H9 (cell line): ENCODE results near the gene FFAR3. TPM values are rescaled to one million over a fixed set of nuclear protein-coding genes. Genes with fewer than 3 reads are reported as not detected.

Source experiments
- DNase-seq: peaks from one replicate; pipeline ENCODE4 v3.0.0-alpha.2; 2017
- H2AFZ ChIP-seq: one replicate; pipeline ENCODE4 v1.6.1; 2013; ENCODE audit warnings: mild to moderate bottlenecking, low read length, control low read depth, moderate library complexity
- H2AK5ac ChIP-seq: 2 replicates; pipeline ENCODE4 v1.6.1; 2013; ENCODE audit warnings: low read length, control low read depth, mixed read lengths; ENCODE audit not compliant: insufficient read length
- H2BK120ac ChIP-seq: one replicate; pipeline ENCODE4 v1.6.1; 2013; ENCODE audit warnings: low read depth, mild to moderate bottlenecking, low read length, control low read depth, inconsistent platforms; ENCODE audit not compliant: poor library complexity, severe bottlenecking
- H2BK12ac ChIP-seq: 2 replicates; pipeline ENCODE4 v1.6.1; 2013; ENCODE audit warnings: low read length, control low read depth, mixed read lengths, low read depth; ENCODE audit not compliant: insufficient read length
- H2BK15ac ChIP-seq: 2 replicates; pipeline ENCODE4 v1.6.1; 2013; ENCODE audit warnings: low read depth, low read length, control low read depth
- H2BK20ac ChIP-seq: one replicate; pipeline ENCODE4 v1.6.1; 2013; ENCODE audit warnings: low read depth, mild to moderate bottlenecking, low read length, control low read depth, inconsistent platforms; ENCODE audit not compliant: poor library complexity, severe bottlenecking
- H2BK5ac ChIP-seq: 2 replicates; pipeline ENCODE4 v1.6.1; 2013; ENCODE audit warnings: low read length, control low read depth, mixed read lengths; ENCODE audit not compliant: insufficient read length
- H3K14ac ChIP-seq: 2 replicates; pipeline ENCODE4 v1.6.1; 2013; ENCODE audit warnings: low read length, control low read depth; ENCODE audit not compliant: insufficient read depth
- H3K18ac ChIP-seq: 2 replicates; pipeline ENCODE4 v1.6.1; 2013; ENCODE audit warnings: low read depth, mild to moderate bottlenecking, mixed read lengths, low read length, control low read depth; ENCODE audit not compliant: insufficient read length
- H3K23ac ChIP-seq: 2 replicates; pipeline ENCODE4 v1.6.1; 2013; ENCODE audit warnings: low read length, control low read depth, mixed read lengths, low read depth; ENCODE audit not compliant: insufficient read length
- H3K23me2 ChIP-seq: 2 replicates; pipeline ENCODE4 v1.6.1; 2013; ENCODE audit warnings: low read depth, mild to moderate bottlenecking, mixed read lengths, low read length, control low read depth; ENCODE audit not compliant: insufficient read length, poor library complexity, severe bottlenecking
- H3K27ac ChIP-seq: 2 replicates; pipeline ENCODE4 v1.5.1; 2013; ENCODE audit warnings: low read length, control low read depth, mixed read lengths, low read depth; ENCODE audit not compliant: insufficient read length
- H3K27me3 ChIP-seq: 2 replicates; pipeline ENCODE4 v1.6.1; 2013; ENCODE audit warnings: low read length, control low read depth, inconsistent platforms; ENCODE audit not compliant: insufficient read depth
- H3K4ac ChIP-seq: 2 replicates; pipeline ENCODE4 v1.6.1; 2013; ENCODE audit warnings: low read depth, mild to moderate bottlenecking, control low read depth, inconsistent platforms, low read length, moderate library complexity
- H3K4me1 ChIP-seq: 2 replicates; pipeline ENCODE4 v1.6.1; 2013; ENCODE audit warnings: low read length, control low read depth, inconsistent platforms; ENCODE audit not compliant: insufficient read depth
- H3K4me2 ChIP-seq: 2 replicates; pipeline ENCODE4 v1.6.1; 2013; ENCODE audit warnings: low read length, control low read depth, mixed read lengths; ENCODE audit not compliant: insufficient read length, insufficient read depth
- H3K56ac ChIP-seq: 2 replicates; pipeline ENCODE4 v1.6.1; 2013; ENCODE audit warnings: low read depth, mild to moderate bottlenecking, mixed read lengths, low read length, control low read depth; ENCODE audit not compliant: insufficient read length
- H3K79me1 ChIP-seq: 2 replicates; pipeline ENCODE4 v1.6.1; 2013; ENCODE audit warnings: low read depth, mild to moderate bottlenecking, moderate library complexity, low read length, control low read depth, inconsistent platforms; ENCODE audit not compliant: insufficient read depth, poor library complexity, severe bottlenecking
- H3K79me2 ChIP-seq: 2 replicates; pipeline ENCODE4 v1.6.1; 2013; ENCODE audit warnings: low read length, control low read depth, inconsistent platforms; ENCODE audit not compliant: insufficient read depth
- H3K9ac ChIP-seq: 2 replicates; pipeline ENCODE4 v1.6.1; 2013; ENCODE audit warnings: low read length, control low read depth, mixed read lengths; ENCODE audit not compliant: insufficient read length; ENCODE audit errors: extremely low read depth
- H3K9me3 ChIP-seq: one replicate; pipeline ENCODE4 v1.6.1; 2013; ENCODE audit warnings: low read depth, low read length, inconsistent platforms; ENCODE audit not compliant: control insufficient read depth
- H3T11ph ChIP-seq: one replicate; pipeline ENCODE4 v1.6.1; 2013; ENCODE audit warnings: mild to moderate bottlenecking, low read length, control low read depth, inconsistent platforms
- H4K20me1 ChIP-seq: one replicate; pipeline ENCODE4 v1.6.1; 2013; ENCODE audit not compliant: control insufficient read depth, insufficient read length, insufficient read depth
- H4K5ac ChIP-seq: 2 replicates; pipeline ENCODE4 v1.6.1; 2013; ENCODE audit warnings: low read depth, mild to moderate bottlenecking, mixed read lengths, low read length, control low read depth; ENCODE audit not compliant: insufficient read length
- H4K8ac ChIP-seq: replicated peaks from 2 replicates; pipeline ENCODE4 v1.6.1; 2013; ENCODE audit warnings: low read length, control low read depth, mixed read lengths, low read depth; ENCODE audit not compliant: insufficient read length
- H4K91ac ChIP-seq: 2 replicates; pipeline ENCODE4 v1.6.1; 2013; ENCODE audit warnings: low read depth, mild to moderate bottlenecking, moderate library complexity, mixed read lengths, low read length, control low read depth; ENCODE audit not compliant: insufficient read length
- H3K27ac Mint-ChIP-seq, 3 experiments: 2 replicates in 2 of 3; 3 replicates in 1 of 3; pipeline ENCODE4 v1.8.0; 2020 to 2021; ENCODE audit warnings: mixed read lengths in 3 of 3, mild to moderate bottlenecking in 1 of 3, moderate library complexity in 1 of 3
- H3K27me3 Mint-ChIP-seq: 2 replicates; pipeline ENCODE4 v1.8.0; 2021; ENCODE audit warnings: low read depth, mild to moderate bottlenecking, moderate library complexity, mixed read lengths
- H3K36me3 Mint-ChIP-seq, 3 experiments: 2 replicates in 2 of 3; 3 replicates in 1 of 3; pipeline ENCODE4 v1.8.0; 2020 to 2021; ENCODE audit warnings: low read depth in 3 of 3, mixed read lengths in 3 of 3; ENCODE audit not compliant: insufficient read depth in 1 of 3
- H3K4me1 Mint-ChIP-seq, 2 experiments: 2 replicates each; pipeline ENCODE4 v1.8.0; 2020; ENCODE audit warnings: mixed read lengths in 2 of 2
- H3K4me3 Mint-ChIP-seq, 2 experiments: 2 replicates in 1 of 2; 3 replicates in 1 of 2; pipeline ENCODE4 v1.8.0; 2020 to 2021; ENCODE audit warnings: mild to moderate bottlenecking in 2 of 2, mixed read lengths in 2 of 2, moderate library complexity in 1 of 2
- H3K9me3 Mint-ChIP-seq, 2 experiments: 2 replicates in 1 of 2; 3 replicates in 1 of 2; pipeline ENCODE4 v1.8.0; 2020; ENCODE audit warnings: mild to moderate bottlenecking in 2 of 2, mixed read lengths in 2 of 2, moderate library complexity in 1 of 2
- WGBS: extraction: QIAGEN DNeasy Blood & Tissue Kit; methylation state at CpG from one replicate; pipeline ENCODE4 v1.1.7; 2013; ENCODE audit warnings: missing lambda C conversion rate, low lambda C conversion rate, mixed read lengths; ENCODE audit not compliant: insufficient read length; ENCODE audit errors: extremely low coverage; 5-methylcytosine and 5-hydroxymethylcytosine counted together
- total RNA-seq: library from RNA; stranded (reverse); gene quantifications from 2 replicates; pipeline ENCODE4 v1.2.1, GENCODE V29; 2021
- TF ChIP-seq, protein P1 (sequence below): fragments of 200-600 bp; sonication (generic); conservative IDR thresholded peaks from 3 replicates; pipeline ENCODE4 v1.8.0; 2021; ENCODE audit warnings: antibody characterized with exemption, mild to moderate bottlenecking

The FFAR3 gene
- total RNA-seq, 1 experiment from 2014 or later, result not detected

DNA sequence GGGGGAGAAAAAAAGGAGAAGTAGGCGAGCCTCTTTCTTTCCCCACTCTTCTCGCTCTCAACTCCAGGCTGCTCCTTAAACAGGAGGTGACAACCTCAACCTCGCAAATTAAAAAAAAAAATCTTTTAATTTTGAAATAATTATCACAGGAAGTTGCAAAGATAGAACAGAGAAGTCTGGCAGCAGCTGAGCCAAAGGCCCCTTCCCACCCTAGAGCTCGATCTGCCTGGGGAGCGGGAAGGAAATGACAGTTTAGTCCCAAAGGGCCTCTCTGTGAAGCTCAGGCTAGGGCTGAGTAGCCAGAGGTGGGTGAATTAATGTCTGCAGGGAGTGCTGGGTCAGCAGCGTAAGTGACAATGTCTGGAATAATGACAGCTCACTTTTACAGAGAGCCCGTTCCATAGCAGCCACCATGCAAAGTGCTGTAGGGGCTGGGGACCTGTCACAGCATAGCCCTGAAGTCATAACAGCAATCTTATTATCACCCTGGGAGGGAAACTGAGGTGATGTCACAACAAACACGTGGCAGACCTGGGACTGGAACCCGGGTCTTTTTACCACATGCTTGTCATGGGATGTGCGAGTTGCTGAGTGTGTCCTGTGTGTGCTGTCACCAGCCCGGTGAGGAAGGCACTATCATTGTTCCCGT, 38.1 kb upstream of the FFAR3 start:
- DNase-seq, result no peak
- Mint-ChIP-seq H3K27me3 (peaks cover 3% of the 10 kb centered on the region), H3K9me3 (peaks cover 4 to 11% of the 10 kb centered on the region in 2 experiments; a peak in 3 of 5 replicates), H3K4me1 (no peaks in the 10 kb centered on the region), H3K36me3 (peaks cover 2 to 4% (median 4%) of the 10 kb centered on the region in 3 experiments; a peak in 1 of 7 replicates), H3K27ac (no peak overlapping the region), H3K4me3 (no peak overlapping the region)
- no peaks in the 10 kb centered on the region for H3K23me2 ChIP-seq
- no peak overlapping the region for H4K91ac ChIP-seq
- TF ChIP-seq, protein P1, sequence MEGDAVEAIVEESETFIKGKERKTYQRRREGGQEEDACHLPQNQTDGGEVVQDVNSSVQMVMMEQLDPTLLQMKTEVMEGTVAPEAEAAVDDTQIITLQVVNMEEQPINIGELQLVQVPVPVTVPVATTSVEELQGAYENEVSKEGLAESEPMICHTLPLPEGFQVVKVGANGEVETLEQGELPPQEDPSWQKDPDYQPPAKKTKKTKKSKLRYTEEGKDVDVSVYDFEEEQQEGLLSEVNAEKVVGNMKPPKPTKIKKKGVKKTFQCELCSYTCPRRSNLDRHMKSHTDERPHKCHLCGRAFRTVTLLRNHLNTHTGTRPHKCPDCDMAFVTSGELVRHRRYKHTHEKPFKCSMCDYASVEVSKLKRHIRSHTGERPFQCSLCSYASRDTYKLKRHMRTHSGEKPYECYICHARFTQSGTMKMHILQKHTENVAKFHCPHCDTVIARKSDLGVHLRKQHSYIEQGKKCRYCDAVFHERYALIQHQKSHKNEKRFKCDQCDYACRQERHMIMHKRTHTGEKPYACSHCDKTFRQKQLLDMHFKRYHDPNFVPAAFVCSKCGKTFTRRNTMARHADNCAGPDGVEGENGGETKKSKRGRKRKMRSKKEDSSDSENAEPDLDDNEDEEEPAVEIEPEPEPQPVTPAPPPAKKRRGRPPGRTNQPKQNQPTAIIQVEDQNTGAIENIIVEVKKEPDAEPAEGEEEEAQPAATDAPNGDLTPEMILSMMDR, result no peak
- no peak overlapping the region for H3K4ac ChIP-seq
- no peak overlapping the region for H3K14ac ChIP-seq
- no peak overlapping the region for H4K5ac ChIP-seq
- H3K27me3 ChIP-seq, result no peaks in the 10 kb centered on the region
- no peak overlapping the region for H3K18ac ChIP-seq
- WGBS, result no CpG with 5 or more reads among the region's 12 CpGs
- H2BK20ac ChIP-seq, result no peak overlapping the region
- no peaks in the 10 kb centered on the region for H3K79me1 ChIP-seq
- H3K4me2 ChIP-seq, result no peak overlapping the region
- H4K8ac ChIP-seq, result no peak overlapping the region
- H2BK120ac ChIP-seq, result no peak overlapping the region
- no peak overlapping the region for H3T11ph ChIP-seq
- no peak overlapping the region for H2AK5ac ChIP-seq
- no peak overlapping the region for H3K9ac ChIP-seq
- H2BK12ac ChIP-seq, result no peak overlapping the region
- no peaks in the 10 kb centered on the region for H3K9me3 ChIP-seq
- no peaks in the 10 kb centered on the region for H4K20me1 ChIP-seq
- H3K79me2 ChIP-seq, result no peaks in the 10 kb centered on the region
- H3K56ac ChIP-seq, result no peak overlapping the region
- no peak overlapping the region for H3K27ac ChIP-seq
- H3K4me1 ChIP-seq, result no peaks in the 10 kb centered on the region
- no peak overlapping the region for H2BK15ac ChIP-seq
- H2AFZ ChIP-seq, result no peak overlapping the region
- no peak overlapping the region for H2BK5ac ChIP-seq
- no peak overlapping the region for H3K23ac ChIP-seq
